Activated T-cell treated with anti-CD3 and anti-CD28 coated beads for 4 hours (primary cell): Measurements from ENCODE around the gene TMED6.

Experiments
- DNase-seq: peaks from one replicate; pipeline ENCODE4 v3.0.0-alpha.2; 2020

Gene TMED6

DNA sequence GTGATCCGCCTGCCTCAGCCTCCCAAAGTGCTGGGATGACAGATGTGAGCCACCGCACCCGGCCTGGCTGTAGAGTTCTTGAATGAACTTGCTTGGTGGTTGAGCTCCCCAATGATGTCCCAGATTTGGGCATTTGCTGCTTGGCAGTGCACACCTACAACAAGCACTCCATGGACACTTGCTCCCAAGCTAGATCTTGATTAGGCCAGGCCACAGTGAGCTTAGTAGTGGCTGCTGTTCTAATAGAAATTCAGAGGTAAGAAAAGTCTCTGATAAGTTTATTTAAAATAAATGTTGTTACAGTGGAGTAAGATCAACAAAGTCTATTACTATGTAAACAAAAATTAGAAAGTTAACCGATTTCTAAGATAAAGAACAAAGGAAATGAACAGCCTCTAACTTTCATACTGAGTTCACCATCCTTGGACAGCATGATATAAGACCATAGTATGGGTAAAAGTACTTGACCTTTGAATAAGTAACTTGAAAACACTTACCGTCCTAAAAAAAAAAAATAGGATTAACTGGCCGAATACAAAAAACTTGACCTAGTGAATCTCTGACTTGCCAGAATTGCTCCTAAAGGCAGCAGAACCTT, 951 bp downstream of the TMED6 start:
- no peak for DNase-seq

DNA sequence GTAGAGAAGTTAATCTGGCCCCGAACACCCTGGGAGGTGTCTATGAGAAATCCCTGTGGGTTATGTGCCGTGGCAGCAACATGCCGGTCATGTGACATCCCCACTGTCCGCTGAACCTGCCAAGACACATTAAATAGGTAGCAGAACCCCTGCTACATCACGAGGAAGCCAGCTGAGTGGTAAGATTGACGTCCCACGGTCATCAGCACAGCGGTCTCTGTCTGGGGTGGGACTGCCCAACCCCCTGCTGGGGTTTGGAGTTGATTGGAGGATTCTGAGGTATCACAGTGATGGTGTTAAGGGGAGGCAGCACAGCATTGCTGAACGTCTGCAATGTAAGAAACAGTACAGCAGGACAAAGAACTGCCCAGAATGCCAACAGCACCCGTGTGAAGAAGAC, 2.0 kb downstream of the TMED6 start:
- DNase-seq = no peak

DNA sequence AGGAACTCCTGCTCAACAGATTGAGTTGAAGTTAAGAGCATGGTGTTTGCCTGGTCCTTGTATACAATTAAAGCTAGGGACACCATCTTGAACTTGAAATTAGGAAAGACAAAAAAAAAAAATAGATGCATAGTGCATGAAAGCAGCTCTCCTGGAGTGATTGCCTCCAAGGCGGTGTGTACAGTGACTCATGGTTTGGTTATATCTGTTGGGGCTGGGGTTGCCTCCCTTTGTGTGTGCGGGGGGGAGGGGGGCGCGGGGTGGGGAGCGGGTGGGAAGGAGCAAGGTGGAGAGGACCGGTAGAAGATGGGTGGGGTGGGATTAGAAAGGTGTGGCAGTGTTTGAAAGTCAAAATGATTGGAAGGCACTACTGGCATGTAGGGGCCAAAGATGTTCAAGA, 3.4 kb downstream of the TMED6 start:
- no peak for DNase-seq

DNA sequence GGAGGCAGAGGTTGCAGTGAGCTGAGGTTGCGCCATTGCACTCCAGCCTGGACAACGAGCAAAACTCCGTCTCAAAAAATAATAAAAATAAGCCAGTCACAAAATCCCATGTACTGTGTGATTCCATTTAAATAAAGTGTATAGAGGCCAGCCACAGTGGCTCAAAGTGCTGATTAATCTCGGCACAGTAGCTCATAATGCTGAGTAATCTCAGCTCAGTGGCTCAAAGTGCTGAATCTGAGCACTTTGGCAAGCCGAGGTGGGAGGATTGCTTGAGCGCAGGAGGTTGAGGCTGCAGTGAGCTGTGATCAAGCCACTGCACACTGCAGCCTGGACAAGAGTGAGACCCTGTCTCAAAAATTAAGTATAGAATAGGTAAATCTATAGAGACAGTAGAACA, 4.9 kb downstream of the TMED6 start:
- DNase-seq = no peak

DNA sequence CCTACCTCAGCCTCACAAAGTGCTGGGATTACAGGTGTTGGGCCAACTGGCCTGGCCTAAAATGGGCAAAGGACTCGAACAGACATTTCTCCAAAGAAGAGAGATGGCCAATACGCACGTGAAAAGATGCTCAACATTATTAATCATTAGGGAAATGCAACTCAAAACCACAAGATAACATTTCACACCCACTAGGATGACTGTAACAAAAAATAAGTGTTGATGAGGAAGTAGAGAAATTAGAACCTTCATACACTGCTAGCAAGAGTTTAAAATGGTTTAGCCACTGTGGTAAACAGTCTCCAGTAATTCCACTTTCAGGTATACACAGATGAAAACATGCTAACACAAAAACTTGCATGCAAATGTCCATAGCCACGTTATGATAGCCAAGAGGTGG, 5.7 kb downstream of the TMED6 start:
- DNase-seq = no peak

DNA sequence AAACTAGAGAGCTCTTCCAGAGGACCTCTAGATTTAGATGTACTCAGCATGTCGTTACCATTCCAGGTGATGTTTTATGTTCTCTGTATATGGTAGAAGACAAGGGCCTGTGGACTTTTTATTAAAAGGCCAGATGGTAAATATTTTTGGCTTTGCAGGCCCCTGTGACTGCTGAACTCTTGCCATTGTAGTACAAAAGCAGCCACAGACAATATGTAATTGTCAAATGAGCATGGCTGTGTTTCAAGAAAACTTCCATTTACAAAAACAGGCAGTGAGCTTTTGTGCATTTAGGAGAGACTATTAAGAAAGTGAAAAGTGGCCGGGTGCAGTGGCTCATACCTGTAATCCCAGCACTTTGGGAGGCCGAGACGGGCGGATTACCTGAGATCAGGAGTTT, 7.4 kb downstream of the TMED6 start:
- no peak for DNase-seq

DNA sequence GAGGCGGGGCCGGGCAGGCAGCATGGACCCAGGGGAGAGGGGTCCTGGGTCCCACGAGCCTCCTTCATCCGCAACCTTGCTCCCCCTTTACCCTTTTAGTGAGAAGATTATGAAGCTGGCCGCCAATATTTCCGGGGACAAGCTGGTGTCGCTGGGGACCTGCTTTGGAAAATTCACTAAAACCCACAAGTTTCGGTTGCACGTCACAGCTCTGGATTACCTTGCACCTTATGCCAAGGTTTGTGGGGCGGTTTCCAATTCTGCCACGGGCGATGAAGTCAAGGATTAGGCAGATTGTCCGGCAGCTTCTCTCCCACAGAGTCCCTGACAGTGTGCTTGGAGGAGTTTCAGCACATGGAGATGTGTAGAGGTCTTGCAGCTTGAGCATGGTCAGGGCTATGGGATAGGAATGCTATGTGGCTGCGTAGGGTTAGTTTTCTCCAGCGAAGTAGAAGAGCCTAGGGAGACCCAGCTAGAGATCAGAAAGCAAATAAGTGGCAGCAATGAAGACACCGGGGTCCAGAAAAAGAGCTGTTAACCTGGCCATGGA, 11.4 kb downstream of the TMED6 start:
- DNase-seq = no peak

DNA sequence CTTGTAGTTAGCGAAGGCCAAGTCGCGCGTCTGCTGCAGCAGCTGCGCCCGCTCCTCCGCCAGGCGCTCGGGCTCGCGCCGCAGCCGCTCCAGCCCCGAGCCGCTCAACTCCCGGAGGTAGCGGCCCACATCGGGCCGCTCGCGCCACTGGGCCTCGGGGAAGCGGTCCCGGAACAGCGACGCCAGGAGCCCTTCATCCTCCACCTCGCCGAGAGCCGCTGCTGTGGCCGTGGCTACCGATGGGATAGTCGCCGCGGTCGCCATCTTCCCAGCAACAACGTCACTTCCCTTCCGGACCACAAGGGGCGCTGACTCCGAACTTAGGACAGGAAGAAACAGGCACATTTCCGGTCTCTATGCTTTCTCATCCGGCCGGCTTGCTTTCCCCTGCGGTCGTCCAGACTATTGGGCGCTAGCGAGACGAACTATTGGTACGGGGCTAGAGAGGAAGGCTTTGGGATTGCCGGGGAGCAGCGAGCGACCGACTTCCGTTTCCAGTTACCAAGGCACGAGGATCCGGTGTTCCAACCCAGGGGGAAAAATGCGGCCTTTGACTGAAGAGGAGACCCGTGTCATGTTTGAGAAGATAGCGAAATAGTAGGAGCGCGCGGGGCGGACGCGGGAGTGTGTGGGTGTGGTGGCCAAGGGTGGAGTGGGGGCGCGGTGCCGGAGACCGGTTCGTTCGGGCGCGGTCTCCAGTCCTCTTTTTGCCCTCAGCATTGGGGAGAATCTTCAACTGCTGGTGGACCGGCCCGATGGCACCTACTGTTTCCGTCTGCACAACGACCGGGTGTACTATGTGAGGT, 12.1 kb downstream of the TMED6 start, which contains the start of the genes COG8 and NIP7:
Gene COG8, minus strand, starts transcription at position 276 of the 806 bp plus-strand sequence. Its CDS starts 12 bp downstream, at position 264.
Gene NIP7, plus strand, starts transcription at position 484 of the 806 bp plus-strand sequence. Its CDS starts 58 bp downstream, at position 542.
- peak; percentile 88 for DNase-seq

DNA sequence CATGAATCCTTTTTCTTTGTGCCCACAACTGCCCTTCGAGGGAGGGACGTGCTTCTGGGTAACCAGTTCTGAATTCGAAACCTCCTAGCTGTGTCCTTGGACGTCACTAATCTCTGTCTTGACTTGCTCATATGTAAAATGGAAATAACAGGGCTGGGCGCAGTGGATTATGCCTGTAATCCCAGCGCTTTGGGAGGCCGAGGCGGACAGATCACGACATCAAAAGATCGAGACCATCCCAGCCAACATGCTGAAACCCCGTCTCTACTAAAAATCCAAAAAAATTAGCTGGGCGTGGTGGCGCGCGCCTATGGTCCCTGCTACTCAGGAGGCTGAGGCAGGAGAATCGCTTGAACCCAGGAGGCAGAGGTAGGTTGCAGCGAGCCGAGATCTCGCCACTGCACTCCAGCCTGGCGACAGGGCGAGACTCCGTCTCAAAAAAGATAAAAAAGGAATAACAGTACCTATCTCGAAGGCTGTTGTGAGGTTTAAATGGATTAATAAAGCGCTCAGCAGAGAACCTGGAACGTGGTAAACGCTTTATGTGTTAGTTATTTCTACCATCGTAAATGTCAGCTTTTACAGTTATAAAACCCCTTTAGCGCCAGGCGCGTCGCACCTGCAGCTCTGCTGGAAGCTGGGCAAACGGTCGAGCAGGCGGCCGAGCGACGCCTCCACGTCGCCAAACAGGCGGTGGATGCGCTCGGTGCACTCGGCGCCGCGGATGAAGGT, 12.9 kb downstream of the TMED6 start:
- no peak for DNase-seq

DNA sequence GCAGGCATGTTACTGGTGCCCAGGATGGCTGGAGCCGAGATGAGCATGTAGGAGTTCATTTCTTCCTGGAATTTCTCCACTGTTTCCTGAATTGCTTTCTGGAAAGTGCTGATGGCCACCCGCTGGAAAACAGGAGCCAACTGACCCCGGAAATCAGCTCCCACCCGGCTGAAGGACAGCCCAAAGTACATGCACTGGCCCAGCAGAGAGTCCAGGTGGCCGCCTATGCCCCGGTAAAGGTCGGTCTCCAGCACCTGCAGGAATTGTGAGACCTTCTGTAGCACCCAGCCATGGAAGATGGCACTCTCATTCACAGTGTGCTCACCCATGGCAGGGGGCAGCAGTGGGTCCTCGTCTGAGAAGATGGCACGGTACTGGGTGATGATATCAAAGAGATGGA, 16.9 kb downstream of the TMED6 start:
- DNase-seq = no peak

DNA sequence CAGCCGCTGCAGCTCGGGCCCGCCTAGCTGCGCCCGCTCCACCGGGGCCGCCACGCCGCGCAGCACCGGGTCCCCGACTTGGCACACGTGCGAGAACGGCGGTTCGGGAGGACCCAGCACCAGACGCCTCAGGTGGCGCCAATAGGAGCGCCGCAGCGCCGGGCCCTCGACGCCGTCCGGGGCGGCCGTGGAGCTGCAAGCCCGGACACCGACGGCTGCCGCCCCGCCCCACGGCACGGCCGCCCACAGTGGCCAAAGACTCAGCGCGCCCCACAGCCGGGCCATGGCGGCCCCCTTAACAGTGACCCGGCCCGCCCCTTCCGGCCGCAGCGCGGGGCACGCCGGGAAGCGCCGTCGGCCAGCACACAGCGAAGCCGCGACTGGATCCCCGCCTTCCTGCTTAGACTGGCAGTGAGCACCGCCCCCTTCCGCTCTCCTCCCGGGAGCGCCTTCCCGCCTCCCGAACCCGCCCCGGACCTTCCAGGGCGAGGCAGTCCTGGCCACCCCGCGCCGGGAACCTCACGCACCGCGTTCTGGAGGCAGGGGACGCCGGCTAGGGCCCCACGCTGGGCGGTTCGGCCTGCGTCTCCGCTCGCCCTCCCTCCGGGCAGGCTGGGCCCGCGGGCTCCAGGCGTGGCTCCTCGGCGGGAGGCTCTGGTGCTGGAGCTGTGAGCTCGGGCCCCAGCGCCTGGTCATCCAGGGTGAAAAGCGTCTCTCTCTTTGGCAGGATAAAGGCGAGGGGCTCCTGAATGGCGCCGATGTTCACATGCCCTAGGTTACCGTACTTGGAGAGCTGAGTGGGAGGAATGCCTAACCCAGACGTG, 21.1 kb downstream of the TMED6 start, which contains the start of gene PDF:
Gene PDF, minus strand, starts transcription at position 303 of the 824 bp plus-strand sequence. Its CDS starts 18 bp downstream, at position 285.
- peak; percentile 70 for DNase-seq

DNA sequence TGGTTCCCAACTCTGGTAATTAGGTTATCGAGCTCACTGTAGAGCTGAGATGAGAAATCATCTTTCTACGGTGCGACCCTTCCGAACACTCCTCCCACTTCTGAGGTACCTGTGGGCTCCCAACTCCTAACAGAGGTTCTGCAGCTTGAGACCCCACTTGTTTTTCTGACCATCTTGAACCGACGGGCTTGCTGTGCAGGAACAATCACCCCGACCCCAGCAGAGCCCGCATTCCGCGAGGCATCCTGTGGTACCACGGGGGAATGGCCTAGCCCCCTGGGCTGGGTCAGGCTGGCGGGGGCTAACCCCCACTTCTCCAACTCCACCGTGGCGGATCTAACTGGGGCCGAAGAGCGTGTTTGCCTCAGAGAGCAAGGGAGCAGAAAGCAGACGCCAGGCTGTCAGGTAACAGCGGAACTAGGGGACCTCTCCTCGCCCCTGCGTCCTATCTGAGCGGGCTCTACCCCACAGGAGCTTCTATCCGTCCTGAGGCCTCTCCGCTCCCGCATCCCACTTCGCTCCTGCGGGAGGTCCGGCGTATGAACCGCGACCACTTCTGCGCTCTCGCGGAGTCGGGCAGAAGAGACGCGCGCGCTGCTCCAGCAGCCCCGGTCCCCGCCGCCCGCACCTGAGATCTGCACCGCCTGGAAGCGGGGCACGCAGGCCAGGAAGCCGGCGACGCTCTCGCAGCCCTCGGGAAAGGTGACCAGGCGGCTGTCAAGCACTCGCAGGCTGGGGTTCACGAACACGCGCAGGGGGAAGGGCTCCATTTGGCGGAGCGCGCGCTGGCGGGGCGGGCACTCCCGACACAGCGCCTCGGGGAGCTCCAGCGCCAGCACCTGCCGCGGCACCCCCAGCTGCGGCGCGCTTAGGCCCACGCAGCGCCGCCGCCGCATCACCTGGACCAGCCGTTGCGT, 22.0 kb downstream of the TMED6 start:
- DNase-seq = peak; percentile 33

DNA sequence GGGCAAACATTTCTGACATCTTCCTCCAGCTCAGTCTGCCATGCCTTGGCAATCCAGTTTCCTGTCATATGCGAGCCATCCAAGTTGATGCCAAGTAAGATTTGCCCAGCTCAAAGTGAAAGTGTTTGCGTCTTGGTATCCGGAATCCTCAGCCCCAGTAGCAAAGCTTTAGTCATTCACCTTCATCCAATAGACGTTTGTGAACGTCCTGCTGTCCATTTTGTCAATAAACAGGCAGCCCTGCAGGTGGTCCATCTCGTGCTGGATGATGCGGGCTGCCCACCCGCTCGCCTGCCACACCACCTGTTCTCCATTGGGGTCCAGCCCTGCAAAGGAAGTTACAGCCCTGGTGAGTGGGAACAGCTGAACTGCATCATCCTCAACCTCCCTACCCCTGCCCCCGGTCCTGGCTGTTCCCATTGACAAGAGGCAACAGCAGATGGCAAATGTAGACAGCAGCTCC, 22.7 kb downstream of the TMED6 start:
- no peak for DNase-seq

DNA sequence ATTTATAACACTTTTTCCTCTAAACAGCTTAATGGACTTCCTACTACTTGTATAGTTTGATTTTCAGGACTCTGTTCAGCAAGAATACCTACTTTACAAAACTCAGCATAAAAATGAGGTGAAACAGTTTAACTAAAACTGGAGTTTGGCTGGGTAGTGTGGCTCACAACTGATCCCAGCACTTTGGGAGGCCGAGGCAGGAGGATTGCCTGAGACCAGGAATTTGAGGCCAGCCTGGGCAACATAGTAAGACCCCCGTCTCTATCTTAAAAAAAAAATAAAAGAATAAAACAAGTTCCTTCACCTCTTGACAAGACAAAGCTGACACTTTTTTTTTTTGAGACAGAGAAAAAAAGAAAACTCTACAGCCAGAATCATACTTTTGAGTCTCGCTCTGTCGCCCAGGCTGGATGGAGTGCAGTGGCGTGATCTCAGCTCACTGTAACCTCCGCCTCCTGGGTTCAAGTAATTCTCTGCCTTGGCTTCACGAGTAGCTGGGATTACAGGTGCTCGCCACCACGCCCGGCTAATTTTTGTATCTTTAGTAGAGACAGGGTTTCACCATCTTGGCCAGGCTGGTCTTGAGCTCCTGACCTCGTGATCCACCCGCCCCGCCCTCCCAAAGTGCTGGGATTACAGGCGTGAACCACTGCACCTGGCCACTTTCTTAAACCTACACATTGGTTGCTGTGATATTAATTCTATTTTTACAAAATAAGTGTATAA, 23.8 kb downstream of the TMED6 start:
- no peak for DNase-seq

DNA sequence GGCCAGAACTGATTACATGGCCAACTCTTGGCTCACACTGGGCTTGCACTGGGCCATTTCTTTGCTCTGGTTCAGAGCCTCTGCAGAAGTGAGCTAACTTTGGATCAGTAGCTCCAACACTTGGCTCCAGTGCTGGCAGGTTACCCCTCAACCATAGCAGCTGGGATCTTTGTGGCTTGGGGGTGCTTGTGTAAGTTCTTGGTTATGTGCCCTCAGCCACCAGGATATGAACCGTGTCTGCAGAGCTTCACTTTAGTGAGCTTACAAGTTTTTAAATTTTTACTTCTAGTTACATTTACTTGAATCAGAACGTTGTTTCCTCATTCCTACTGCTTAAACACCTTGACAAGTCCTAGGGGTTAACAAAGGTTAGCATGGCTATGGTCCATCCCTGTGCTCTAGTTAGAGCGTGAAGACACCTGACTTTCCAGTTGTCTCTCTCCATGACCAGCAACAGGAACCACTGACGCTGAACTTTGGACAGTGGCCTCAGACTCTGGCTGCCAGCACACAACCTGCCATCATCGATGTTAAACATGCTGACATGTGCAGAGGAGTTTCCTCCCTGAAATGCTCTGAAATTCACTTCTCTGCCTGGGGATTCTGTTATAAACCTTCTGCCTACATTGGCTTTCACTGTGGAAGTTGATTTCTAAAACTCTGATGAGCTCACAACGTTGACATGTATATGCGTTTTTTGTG, 25.3 kb downstream of the TMED6 start:
- no peak for DNase-seq

DNA sequence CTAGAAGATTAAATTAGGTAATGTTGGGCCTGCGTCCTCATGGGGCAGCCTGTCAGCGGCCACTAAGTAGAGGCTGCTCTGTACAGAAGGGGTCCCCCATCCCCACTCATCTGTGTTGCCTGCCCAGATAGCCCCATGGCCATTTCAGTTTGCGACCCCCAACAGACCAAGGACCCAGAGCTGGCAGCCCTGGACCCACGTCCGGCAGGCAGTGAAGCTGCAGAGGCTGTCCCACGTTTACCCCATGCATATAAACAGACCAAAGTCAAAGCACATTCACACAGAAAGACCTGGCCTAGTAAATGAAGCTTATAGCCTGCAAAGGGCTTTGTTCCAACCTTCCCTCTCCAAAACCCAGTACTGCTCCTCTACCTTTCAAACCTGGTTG, 25.8 kb downstream of the TMED6 start:
- DNase-seq = no peak

DNA sequence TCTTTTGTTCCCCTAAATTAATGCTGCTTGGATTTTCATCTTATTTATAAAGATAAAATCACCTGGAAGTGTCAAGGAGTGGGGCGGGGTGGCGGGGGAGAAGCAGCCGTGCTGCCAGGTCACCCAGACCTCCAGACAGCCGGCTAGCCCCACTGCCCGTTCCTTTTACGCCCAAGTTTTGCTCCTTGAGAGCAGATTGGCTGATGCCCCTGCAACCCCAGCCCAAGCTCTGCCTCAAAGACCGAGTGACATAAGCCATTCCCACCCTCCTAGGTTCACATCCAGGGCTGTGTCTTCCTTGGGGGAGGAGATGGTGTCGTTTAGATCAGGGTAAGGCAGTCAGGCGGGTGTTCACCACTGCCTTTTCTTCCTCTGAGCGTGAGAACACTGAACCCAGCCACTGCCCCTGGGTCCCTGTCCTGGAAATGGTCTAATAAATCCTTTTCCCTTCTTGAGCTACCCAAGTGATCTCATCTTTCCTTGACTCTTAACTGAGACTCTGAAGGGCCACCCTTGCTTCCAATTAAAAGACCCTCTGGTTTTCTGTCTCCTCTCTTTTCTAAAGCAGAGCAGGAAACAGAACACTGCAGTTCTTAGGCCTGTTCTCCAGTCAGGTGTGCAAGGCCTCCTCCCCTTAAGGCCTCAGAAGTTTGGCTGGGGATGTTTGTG, 26.9 kb downstream of the TMED6 start:
- DNase-seq = no peak

DNA sequence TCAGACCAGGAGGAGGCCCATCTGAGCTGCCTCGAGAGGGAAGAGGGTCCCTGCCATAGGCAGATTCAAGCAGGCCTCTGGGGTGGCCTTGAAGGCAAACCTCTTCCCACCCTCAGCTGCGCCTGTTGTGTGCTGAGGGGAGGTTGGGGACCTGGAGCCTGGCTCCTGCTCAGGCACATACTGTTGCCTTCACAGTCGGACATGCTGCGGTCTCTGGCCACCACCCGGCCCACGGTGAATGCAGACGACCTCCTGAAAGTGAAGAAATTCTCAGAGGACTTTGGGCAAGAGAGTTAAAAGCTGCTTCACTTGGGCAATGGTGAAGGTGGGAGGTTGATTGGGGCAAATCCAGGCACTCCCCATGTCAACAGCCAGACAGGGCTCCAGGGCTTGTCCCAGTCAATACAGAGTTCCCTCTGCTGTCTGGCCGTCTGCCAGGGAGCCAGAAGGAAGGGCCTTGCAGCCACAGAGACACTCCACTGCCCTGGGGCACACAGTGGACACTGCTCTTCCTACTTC, 27.5 kb downstream of the TMED6 start:
- no peak for DNase-seq

DNA sequence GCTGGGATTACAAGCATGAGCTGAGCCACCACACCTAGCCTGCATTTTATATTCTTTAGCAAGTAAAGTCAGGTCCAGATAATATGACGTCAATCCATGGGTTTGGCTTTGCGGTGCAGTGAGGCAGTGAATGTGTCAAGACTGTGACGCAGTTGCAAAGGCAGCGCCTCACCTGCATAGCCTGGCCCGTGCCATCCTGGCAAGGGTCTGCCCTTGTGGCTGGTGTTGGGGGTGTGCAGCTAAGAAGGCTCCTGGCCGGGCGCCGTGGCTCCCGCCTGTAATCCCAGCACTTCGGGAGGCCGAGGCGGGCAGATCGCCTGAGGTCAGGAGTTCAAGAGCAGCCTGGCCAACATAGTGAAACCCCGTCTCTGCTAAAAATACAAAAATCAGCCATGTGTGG, 28.2 kb downstream of the TMED6 start:
- no peak for DNase-seq
